T-helper 2 cell (primary cell): ENCODE results near the gene POFUT2.

ENCODE experiments used
- DNase-seq, 5 experiments: peaks; one replicate each; pipeline versions ENCODE4 v3.0.0 to v3.0.0-alpha.2; 2012 to 2022

The POFUT2 gene

DNA sequence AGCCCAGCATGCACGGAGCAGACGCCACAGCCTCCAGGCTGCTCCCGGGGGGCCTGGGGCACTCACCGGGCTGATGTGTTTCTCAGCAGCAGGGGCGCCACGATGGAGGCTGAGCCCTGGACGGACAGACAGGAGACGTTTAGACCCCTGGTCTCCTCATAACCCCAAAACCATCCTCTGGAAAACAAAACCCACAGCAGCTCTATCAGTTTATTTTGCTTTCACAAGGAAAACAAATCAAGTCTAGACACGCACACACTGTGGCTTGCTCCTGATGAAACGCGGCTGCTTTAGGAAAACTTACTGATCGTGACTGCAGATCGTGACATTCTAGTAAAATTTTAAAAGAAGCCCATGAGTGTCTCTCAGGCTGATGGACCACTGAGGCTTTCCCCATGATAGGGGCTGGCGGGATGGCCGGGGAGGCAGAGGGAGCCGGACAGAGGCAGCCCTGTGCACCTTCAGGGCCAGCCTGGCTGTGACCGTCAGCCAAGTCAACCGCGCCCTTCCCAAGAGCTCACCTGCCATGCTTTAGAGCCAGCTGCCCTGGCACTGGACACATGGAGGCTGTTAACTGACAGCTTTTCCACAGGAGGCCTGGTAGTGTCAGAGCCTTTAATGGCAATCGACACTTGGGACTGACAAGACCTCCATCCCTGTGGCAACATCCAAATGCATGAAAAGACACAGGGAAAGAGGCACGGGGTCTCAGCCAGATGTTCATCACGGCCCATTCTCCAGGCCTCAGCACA, 5.2 kb downstream of the POFUT2 start:
- DNase-seq, result no peak

DNA sequence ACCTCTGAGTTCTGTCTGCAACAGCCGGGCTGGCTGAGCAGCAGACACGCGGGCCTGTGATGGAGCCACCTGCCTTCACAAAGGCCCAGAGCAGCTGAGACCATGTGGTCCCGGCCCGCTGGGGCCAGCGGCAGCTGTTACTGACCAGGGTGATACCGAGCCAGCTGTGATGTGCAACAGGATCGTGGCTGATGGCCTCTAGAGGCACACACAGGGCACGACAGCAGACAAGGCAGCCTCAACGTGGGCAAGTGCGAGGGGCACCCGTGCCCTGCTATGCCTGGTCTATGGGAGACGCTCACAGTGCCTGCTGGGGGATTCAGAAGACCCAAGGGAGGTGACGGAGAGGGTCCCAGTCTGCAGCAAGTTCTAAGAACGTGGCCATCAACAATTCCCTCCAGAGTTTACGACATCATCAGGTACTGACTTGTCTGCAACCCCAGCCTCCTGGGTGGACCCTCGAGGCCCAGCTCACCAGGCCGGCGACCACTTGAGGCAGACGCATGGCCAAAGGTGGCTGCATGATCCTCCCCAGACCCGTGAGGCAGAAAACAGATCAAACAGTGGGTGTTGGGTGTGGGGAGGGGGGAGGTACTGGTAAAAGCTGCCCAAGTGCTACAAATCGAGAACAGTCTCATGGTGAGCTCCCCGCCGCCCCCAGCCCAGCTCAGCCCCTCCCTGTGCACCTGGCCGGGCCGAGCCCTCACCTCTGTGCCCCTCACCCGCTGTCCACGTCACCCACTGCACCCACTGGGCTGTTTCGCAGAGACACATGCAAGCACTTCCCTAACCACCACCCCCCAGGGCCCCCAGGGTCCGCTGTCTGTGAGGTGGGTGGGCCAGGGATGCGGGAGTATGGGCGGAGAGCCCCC, 6.0 kb downstream of the POFUT2 start:
- DNase-seq, result no peak

GRCh38 chr21:45280969-45281368, 6.7 kb downstream of the POFUT2 start:
- no peak for DNase-seq

- no peak for DNase-seq
These were observed 7.4 kb downstream of the POFUT2 start for GRCh38 chr21:45280178-45280821.

DNA sequence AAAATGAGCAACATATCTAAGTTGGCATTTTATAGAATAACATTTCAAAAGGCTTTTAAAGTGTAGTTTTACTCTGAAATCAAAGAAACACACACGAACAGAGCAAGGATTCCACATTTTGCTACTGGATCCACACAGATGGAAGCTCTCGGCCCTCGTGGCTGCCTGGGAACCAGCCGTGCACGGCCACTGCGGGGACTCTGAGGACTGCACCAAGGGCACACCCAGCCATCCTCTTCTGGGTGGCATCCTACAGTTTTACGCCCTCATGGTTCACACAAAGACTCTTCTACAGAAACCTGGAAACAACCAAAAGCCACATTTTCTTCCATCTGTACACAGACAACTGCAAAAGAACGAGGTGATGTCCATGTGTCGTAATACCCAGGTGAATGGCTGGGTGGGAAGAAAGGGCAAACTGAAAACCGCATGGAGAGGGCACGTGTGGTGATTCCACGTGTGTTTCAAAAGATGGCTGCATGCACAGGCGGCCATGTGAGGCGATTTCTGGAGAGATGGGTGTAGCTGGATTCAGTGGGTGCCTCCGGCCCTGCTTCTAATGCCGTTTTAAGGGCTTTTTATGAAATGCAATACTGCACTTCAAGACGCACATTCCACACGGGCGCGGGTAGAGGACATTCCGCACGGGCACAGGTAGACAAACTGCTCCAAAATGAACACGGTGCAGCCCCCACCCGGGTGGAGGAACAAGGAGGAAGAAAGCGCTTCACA, 8.1 kb downstream of the POFUT2 start:
- no peak for DNase-seq

- no peak for DNase-seq
These were observed 9.4 kb downstream of the POFUT2 start for GRCh38 chr21:45278156-45278911.

DNA sequence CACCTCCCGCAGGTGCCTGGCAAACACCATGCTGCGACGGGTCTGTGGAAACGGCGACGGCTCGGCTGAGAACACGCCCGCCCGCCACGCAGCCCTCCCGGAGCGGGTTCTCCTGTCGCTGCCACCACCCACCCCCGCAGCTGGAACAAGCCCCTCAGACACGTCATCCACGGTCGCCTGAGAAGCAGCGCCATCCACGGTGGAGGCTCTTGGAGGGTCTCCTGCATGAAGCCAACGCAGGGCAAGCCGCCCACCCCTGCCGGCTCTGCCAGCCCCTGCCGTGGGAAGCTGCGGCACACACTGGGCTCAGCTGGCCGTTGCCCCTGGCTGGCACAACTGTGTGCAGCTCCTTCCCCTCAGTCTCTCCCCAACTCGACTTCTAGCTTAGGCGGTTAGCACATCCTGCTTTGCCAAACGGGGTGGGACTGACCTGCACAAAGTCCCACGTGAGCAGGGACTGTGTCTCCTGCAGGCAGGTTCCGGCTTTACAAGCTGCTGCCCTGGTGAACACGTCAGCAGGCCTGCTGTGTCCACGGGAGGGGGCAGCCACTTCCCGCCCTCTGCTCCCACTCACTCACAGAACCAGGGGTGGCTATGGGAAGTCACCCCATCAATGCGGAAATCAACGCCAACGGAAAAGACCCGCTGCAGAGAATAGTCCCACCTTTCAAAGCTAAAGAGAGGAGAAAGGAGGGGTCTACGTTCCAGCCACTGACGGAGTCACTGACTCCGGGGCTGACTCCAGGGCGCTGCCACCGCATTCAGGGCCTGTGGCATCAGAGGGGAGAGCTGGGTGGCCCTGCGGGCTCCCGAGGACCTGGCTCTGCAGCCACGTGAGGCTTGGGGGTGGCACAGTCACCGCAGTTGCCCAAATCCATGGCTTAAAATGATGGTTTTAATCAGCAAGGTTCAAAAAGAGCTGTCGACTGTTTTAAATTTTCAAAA, 10.3 kb downstream of the POFUT2 start:
- no peak for DNase-seq

DNA sequence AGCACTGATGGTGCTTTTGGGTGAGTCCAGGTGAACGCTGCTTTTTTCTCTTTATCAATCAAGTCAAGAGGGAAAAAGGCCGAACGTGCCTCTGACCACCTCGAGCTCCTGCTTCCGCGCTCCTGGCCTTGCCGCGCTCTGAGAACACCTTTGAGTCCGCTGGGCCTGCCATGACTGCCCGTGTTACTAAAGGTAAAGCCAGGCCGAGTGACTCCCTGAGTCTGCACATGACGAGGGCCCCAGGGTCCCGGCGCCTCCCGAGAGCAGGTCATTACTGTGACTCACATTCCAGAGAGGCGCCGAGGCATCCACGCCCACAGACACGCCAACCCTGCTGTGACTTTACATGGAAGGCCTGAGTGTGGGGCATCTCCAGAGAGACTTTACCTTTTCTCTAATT, 11.1 kb downstream of the POFUT2 start:
- no peak for DNase-seq

- no peak for DNase-seq
These were observed 17.3 kb downstream of the POFUT2 start for GRCh38 chr21:45270306-45270821.

- DNase-seq, result no peak
These were observed 17.8 kb downstream of the POFUT2 start for GRCh38 chr21:45269861-45270260.

- no peak for DNase-seq
These were observed 20.3 kb downstream of the POFUT2 start for GRCh38 chr21:45267390-45267760.

GRCh38 chr21:45266518-45267389, 20.9 kb downstream of the POFUT2 start:
- peak in 2 of 5 experiments; percentile 78 to 90 for DNase-seq

- DNase-seq, result no peak
These were observed 21.8 kb downstream of the POFUT2 start for GRCh38 chr21:45265721-45266517.

GRCh38 chr21:45264912-45265515, 22.7 kb downstream of the POFUT2 start:
- no peak for DNase-seq

- no peak for DNase-seq
These were observed 23.4 kb downstream of the POFUT2 start for GRCh38 chr21:45264146-45264911.

DNA sequence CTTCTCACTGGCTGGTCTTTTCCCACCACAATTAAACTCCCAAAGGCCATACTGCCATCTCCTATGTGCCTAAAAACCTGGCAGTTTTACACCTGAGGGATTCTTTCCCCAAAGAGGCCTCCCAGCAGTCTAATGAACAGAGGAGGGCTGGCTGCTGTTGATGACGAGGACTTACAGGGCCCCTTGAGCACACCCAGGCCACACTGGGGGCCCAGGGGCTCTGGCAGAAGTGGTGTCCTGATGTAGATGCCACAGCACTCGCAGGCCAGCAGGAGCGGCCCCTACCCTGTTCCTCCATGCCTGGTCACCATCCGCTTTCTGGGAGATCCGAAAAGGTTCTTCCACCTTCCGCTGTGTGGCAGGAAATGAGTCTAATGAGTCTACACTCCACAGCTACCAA, 24.2 kb downstream of the POFUT2 start:
- DNase-seq, result no peak

GRCh38 chr21:45262616-45263015, 25.1 kb downstream of the POFUT2 start:
- DNase-seq, result no peak
